ENCODE results near the gene CIITA.
A peak's percentile ranks its signal among the peaks of the same experiment; 100 is the strongest.

CIITA gene

GRCh38 chr16:10981697-10982216 is 104.8 kb downstream of the CIITA start:
- peak; percentile 67 for DNase-seq (ENCODE audit: low spot score)
- peak; percentile 77 for TF ChIP-seq CTCF (IDR thresholded peaks at IDR 0.05; ENCODE audit: extremely low read depth, missing control alignments)

DNA sequence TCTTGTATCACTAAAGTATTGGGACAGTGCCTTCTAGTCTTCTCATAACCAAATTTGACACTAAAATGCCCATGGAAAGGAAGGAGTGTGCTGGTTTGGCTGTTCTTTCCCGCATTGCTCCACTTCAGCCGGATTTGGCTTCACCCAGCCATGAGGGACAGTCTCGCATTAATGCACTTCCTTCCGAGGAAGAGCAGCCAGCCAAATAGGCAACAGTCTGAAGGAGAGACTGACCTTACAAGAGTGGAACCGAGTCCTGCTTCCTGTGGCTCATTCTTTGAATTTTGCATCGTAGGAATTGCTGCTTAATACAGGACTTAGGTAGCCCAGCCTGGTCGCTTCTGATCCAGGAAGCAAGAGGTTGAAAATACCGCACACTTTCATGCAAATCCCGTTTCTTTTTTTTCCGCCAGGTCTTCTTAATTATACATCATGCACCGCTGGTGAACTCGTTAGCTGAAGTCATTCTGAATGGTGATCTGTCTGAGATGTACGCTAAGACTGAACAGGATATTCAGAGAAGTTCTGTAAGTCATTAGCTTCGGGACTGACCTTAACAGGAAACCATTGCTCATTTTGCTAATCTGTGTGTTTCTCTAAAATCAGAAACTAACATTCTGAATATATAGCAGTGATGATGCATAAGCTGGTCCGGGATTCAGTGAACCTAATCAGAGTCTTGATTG is 105.6 kb downstream of the CIITA start:
- peak; percentile 50 for DNase-seq (ENCODE audit: low spot score)
- TF ChIP-seq CTCF (IDR thresholded peaks at IDR 0.05; ENCODE audit: extremely low read depth, missing control alignments) = no peak

DNA sequence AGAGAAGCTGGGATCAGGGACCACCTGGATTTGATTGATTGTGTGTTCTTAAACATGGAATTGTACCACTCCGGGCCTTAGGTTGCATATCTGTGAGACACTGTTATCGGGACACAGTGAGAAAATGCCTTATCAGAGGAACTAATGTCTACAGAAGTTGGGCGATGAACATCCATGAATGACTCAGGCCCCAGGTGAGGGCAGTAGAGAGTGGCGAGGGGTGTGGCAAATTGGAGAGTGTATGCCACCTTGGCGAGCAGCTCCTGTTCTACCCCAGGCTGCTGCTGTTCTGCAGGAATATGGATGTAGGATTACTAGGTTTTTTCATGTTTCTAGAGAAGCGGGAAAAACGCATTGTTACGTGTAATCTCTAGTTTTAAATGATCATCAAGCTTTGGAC is 106.2 kb downstream of the CIITA start:
- no peak for DNase-seq (ENCODE audit: low spot score)
- TF ChIP-seq CTCF (IDR thresholded peaks at IDR 0.05; ENCODE audit: extremely low read depth, missing control alignments) = no peak

- DNase-seq (ENCODE audit: low spot score) = no peak
- TF ChIP-seq CTCF (IDR thresholded peaks at IDR 0.05; ENCODE audit: extremely low read depth, missing control alignments) = no peak
Measured at GRCh38 chr16:10984509-10984908, 107.5 kb downstream of the CIITA start.
